SKM-1 (cell line): ENCODE measurements around the gene ATP6V1A.
A peak's percentile ranks its signal among the peaks of the same experiment; 100 is the strongest.

ENCODE experiments used
- DNase-seq: peaks from one replicate; lab custom pipeline; 2025; ENCODE audit not compliant: unreplicated experiment; lab: John Stamatoyannopoulos, UW

The ATP6V1A gene

DNA sequence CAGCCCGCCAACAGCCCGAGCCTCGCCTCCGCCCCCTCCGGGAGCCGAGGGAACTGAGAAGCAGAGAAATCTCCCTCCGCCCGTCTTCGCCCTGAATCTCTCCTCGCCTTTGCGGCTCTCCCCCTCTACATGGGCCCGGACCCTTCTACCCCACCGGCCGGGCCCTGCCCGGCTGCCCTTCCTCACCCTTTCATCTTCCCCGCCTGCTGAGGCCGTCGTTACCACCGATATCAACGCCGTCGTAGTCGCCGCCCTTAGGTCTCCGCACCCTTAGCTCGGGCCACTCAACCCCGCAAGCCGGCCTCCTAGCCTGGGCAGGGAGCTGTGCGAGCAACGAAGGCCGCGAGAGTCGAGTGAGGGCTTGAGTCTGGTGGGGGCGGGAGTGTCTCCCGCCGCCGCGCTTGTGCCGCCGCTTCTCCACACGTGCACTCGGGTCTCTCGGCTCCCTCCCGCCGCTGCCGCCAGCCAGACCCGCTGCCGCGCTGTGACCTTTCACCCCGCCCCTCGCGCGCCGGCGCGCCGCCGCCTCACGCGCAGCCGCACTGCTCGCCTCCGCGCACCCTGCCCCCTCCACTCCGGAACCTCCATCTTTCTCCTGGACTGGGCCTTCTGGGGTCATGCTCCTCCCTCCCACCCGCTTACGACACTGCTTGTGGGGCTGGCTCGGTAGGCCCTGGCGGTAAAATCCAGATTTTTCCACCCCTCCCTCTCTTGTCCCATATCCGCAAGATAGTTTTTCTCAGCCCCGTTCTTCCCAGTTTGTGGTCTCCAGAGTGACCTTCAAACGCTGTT lies 883 bp upstream of the ATP6V1A start, which contains the start of gene NAA50:
Gene NAA50, minus strand, starts transcription at position 494 of the 792 bp plus-strand sequence. Its CDS starts 300 bp downstream, at position 194.
- peak; percentile 92 for DNase-seq

DNA sequence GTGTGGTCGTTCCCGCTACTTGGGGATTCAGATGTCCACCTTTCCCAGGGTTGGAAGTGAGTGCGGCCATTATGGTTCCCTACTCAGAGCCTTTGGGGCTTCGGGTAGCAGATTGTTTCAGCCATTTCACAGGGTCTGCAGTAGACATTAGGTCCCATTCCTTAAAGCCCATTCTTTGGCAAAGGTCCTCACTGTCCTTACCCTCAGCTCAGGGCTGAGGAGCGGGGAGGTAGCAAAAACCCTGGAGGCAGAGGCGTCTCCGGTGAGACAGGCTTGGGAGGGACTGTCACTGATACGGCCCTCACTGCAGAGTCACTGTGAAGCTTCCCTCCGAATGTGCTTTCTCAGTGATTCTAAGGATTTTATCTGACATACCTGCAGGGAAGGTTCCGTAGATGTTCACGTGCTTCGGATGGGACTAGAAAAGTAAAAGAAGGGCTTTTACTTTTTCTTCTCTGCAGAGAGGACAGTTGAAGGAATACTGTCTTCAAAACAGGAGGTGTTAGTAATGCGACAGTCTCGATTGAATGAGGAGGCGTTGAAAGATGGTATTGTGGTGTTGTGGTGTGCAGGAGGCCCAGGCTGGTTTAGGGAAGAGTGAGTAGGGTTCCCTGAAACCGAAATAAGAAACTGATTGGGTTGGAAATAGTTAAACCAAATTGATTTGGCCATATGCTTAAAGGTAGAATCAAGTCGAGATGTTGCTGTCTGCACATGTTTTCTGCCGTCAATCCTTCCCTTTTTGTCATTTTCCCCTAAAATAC lies 630 bp downstream of the ATP6V1A start:
- no peak for DNase-seq

DNA sequence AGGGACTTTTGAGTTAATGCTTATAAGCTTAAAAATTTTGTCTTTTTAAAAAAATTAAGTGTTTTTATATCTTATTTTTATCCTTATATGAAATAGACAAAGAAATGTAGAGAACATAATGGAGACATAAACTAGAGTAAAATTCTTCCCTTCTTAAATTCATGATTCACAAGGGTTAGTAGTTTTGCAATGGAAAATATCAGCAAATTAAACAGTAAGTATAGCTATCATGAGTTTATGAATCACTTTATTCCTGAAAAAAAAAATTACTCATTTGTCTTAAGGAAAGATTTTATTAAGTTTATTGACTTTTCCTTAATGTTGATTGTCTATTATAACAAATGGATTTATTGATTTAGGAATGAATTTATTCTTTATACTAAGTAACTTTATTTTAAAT lies 4.3 kb downstream of the ATP6V1A start:
- DNase-seq: no peak

DNA sequence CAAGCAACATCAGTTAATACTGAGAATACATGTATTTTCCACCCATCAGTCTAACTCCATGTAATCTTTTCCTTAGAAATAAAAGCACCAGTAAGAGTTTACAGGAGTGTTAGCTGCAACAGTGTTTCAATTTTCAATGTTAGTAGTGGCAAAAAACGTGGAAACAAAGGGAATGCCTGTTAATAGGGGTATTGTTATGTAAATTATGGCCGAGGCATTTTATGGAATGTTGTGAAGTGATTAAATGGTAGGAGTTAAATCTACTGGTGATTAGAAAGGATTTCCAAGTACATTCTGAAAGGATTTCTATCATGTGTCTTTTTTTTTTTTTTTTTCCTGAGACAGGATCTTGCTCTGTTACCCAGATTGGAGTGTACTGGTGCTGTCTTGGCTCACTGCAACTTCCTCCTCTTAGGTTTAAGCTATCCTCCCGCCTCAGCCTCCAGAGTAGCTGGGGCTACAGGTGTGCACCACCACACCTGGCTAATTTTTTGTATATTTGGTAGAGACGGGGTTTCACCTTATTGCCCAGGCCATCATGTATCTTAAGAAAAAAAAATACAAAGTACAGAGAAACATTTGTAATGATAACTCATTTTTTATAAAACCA lies 6.6 kb downstream of the ATP6V1A start:
- DNase-seq: no peak

DNA sequence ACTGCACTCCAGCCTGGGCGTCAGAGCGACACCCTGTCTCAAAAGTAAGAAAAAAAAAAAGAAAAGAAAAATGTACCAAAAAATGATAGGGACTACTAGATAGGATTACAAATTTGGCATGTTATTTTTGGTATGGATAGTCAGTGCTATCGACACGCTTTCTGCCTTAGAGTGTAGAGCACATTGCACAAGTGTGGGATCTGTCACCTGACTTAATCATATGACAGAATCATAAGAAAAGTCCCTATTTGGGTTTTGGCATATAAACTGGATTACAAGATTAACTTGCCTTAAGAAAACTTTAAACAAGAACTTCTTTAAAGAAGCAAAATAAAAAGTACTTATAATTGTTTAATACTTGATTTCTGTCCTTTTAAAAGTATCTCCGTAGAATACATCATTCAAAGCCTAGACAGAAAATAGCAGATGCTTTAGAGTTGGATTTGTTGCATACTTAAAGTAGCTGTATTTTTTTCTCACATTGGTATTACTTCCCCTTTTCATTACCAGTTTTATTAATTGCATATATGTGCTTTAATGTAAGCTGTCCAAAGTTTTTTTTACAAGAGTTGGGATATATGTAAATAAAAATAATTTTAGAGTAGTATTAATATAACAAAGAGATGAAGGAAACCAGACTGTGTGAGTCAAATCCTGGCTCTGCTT lies 7.8 kb downstream of the ATP6V1A start:
- DNase-seq: no peak

DNA sequence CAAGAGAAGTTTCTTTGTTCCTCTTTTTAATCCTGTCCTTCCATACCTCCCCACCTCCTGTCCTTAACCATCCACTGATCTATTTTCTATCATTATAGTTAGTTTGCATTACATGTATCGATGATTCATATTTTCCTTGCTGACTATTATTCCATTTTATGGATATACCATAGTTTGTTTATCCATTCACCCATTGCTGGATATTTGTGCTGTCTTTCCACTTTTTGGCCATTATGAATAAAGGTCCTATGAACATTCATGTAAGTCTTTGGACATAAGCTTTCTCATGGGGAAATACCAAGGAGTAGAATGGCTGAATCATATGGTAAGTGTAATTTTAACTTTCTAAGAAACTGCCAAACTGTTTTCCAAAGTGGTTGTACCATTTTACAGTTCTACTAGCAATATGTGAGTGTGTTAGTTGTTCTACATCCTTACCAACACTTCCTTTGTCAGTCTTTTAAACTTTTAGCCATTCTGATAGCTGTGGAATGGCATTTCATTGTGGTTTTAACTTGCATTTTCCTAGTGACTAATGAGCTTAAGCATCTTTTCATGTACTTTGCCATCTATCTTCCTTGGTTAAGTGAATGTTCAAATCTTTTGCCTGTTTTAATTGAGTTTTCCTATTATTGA lies 11.7 kb downstream of the ATP6V1A start:
- no peak for DNase-seq

DNA sequence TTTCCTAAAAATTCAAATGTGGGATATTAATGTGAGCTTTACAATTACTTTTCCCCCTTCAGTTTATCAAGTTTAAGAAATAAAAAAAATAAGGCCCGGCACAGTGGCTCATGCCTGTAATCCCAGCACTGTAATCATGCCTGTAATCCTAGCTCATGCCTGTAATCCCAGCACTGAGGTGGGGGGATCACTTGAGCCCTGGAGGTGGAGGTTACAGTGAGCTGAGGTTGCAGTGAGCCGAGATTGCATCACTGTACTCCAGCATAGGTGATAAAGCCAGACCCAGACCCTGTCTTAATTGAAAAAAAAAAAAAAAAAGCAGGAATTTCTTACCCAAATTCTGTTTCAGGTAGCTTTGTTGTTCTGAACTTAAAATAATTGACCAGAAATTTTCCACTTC lies 17.9 kb downstream of the ATP6V1A start:
- no peak for DNase-seq

DNA sequence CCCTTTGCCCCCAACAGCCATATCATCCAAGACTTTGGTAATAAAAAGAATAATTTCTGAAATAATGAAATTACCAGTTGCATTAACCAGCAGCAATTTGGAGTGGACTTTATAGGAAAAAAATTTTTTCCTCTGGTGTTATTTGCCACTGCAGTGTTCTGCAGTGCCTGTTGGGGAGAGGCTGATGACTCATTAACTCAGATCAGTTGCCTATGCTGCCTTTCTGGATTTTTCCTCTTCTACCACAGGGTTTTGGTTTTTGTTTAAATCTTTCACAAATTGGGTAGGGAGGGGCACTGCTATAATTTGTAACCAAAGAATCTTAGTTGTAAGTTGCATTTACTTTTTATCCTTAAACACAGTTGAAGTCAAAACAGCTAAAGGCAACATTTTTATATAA lies 22.7 kb downstream of the ATP6V1A start:
- DNase-seq: no peak

DNA sequence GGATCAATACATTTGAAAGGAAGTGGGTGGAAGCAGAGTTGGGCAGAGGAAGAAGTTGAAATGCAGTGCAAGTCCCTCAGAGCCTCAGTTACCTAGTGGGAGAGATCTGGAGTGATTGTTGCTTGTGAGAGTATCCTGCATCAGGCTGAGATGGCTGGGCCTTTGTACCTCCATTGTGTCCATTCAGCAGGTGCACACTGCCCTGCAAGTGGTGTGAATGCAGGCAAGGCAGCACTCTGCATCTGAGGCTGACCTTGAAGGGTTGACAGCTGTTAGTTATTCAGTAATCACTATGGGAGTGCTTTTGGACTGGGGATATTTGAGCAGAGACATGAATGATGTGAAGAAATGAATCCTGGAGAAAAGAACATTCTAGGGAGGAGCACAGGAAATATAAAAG lies 25.2 kb downstream of the ATP6V1A start:
- DNase-seq: no peak

DNA sequence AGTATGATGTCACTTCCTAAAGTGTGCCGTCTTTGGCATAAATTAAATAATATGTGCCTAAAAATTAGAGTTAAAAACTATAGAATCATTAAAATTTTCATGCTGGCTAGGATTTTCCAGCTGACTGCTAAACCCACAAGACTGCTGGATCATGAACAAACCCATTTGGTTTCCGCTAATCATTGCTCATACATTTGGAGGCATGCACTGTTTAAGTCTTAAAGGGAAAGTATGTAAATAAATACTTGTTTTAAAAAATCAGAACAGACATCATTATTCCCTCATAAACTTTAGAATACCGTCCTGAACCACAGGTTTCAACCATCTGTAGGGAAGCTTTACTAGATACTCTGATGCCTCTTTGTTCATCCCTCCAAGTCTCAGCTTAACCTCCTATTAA lies 26.5 kb downstream of the ATP6V1A start:
- DNase-seq: no peak

DNA sequence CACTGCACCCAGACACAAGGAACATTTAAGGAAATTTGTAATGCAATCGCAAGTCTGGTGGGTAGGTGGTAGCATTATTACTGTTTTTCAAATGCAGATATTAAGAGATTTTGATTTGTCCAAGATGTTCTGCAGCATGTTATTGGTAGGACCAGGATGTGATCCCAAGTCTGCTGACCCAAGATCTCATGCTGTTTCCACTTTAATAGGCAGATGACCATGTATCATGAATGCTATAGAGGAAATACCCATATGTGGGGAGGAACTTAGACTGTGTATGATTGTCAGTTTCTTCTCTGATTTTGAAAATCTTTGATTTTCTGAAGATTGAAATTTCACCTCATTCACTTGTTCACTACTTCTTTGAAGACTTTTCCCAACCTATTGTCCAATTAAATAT lies 28.7 kb downstream of the ATP6V1A start:
- no peak for DNase-seq

DNA sequence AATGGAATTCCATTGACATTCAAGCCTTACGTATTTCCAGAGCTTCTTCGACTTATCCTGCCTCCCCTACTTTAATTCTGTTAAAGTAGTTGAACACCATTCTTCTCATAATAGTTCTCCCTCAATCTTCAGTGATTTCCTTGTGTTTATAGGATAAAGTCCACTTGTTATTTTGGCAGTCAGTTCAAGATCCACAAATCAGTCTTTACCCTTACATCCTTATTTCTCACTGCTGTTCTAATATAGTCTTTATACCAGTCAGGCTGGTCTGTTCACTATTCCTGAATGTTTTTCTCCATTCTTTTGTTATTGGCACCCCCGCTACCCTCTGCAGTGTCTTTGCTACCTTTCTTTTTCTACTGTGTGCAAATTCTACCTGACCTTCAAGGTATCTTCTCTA lies 29.7 kb downstream of the ATP6V1A start:
- no peak for DNase-seq

DNA sequence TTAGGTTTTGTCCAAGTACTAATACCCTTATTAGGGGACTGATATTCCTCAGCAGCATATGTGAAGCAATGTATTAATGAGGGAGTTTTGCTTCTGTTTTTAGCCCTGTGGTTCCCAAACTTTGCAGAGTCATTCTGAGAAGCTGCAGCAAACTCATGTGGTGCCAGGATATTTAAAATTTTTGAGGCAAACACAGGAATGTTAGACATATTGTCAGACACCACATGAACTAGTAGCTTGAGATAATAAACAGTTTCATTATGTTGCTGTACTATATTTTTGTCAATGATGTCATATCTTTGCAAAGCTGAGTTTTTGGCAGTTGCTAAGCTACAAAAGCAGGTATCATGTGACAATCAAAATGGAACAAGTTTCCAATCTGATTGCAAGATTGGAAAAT lies 36.6 kb downstream of the ATP6V1A start:
- DNase-seq: no peak

DNA sequence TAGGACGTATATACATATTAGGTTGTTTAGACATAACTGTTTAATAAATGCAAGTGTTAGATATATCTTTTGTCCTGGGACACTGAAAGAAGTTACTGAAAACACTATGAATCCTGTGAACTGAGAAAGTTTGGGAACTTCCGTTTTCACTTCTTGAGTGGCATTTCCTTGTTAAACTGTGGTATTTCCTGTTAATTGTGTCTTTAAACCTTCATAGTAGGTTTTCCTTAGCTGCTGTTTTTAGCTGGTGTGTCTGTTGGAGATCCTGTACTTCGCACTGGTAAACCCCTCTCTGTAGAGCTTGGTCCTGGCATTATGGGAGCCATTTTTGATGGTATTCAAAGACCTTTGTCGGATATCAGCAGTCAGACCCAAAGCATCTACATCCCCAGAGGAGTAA lies 37.1 kb downstream of the ATP6V1A start:
- DNase-seq: no peak

DNA sequence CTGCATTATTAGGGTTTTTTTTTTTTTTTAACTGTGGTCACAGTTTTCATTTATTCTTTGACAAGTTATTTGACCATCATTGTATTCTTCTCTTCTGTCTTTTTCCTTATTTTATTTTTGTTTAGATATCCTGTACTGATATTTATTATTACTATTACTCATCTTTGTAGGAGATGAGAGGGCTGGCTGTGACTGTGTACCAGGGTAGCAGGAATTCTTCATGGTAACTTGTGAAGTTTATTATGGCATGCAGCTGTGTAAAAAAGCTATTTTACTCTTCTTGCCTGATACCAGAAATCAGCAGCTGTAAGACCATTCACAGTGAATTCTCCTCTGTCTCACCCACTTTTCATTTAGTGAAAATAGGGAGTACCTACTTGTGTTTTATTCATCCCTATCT lies 44.5 kb downstream of the ATP6V1A start:
- no peak for DNase-seq

DNA sequence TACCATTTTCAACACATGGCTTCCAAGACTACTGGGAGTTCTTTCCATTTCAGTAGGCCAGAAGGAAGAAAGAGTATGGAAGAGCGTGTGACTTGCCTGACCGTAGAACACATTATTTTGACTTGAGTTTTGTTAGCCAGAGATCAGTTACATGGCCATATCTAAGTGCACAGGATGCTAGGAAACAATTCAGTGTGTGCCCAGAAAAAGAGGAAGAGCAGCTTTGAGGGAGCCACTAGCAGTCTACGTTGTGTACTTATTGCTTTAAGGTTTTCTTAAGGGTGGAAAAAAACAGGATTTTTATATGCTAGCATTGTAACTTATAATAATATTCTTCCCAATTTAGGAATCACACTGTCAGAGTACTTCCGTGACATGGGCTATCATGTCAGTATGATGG lies 47.7 kb downstream of the ATP6V1A start:
- no peak for DNase-seq

DNA sequence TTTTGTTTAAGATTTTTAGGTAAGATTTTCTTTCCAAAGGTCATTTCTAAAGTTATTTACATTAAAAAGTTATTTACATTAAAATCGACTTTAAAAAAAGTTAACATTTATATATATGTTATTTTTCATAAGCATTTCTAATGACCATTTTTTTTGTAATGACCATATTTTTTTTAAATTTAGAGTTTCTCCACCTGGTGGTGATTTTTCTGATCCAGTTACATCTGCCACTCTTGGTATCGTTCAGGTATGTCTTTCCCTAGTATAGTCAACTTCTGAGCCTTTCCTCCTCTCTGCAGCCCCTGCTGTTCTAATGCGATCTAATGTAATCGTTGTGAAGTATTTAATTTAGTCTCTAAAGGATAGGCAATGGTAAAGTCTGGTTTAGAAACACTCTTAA lies 48.9 kb downstream of the ATP6V1A start:
- no peak for DNase-seq

DNA sequence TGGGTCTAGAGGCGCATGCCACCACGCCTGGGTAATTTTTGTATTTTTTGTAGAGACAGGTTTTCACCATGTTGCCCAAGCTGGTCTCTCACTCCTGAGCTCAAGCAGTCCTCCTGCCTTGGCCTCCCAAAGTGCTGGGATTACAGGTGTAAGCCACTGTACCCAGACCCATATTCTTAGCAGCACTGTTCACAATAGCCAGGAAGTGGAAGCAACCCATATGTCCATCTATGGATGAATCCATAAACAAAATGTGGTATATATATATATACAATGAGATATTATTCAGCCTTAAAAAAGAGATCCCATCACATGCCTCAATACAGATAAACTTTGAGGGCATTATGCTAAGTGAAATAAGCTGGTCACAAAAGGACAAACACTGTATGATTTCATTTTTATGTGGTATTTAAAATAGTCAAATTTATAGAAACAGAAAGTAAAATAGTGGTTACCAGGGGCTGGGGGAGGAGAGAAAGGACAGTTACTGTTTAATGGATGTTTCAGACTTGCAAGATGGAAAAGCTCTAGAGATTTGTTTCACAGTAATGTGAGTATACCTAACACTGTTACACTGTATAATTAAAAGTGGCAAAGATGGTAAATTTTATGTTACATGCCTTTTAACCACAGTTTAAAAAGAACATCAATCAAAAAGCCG lies 56.1 kb downstream of the ATP6V1A start:
- DNase-seq: no peak

DNA sequence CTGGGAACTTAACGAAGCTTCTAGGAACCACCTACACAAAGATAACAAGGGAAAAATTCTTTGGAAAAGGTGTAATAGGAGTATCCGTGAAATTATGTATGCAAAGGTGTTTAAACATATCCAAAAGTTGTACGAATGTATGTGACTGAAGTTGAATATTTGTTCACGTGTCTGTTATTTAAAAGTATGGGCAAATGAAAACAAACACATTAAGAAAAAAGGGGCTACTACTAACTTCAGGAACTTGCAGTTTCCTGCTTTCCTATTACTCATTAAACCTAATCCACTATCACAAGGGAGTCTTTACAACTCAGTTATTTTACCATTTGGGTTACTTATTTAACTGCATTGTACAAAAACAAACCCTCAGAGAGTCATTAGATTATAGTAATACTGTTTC lies 57.8 kb downstream of the ATP6V1A start:
- DNase-seq: no peak

DNA sequence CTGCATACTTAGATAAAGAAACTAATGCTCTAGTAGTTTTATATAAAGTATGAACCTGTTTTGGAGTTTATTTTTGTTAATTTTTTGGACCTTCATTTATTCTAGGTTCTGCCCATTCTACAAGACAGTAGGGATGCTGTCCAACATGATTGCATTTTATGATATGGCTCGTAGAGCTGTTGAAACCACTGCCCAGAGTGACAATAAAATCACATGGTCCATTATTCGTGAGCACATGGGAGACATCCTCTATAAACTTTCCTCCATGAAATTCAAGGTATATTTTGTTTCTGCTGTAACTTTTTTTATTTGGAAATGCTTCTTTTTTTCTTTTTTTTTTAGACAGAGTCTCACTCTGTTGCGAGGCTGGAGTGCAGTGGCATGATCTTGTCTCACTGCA lies 58.4 kb downstream of the ATP6V1A start:
- no peak for DNase-seq

DNA sequence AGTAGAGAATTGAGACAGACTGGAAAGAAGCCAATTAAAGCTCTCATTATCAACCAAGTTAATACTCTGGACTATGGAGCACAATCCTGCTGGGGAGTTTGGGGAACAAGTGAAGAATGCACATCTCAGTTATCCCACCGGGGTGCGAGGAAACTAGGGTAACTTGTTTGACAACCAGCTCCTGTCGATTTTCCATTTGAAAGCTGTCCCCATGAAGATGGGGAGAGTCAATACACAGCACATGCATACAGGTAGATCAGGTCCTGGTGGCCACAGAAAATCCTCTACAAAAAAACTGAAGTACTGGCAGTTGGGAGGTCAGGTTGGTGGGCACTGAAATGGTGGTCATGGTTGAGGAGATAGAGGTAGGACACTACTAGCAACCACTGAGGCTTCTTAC lies 66.0 kb downstream of the ATP6V1A start:
- no peak for DNase-seq
